GM21515 (cell line): ENCODE data around the gene CCDC196.
"Not testable (repeated sequence)": the region's sequence is repeated elsewhere in the genome, so short reads cannot be mapped to it uniquely, and the experiment has no call there.

Experiments
- ATAC-seq: cut with Tn5 transposase; IDR thresholded peaks from one replicate; pipeline ENCODE4 v1.9.1; 2021; ENCODE audit not compliant: unreplicated experiment

Gene CCDC196

GRCh38 chr14:66495218-66496098, 9.3 kb downstream of the CCDC196 start:
- ATAC-seq, result peak; percentile 64

GRCh38 chr14:66496188-66496807, 10.1 kb downstream of the CCDC196 start:
- no peak for ATAC-seq

GRCh38 chr14:66496911-66497310, 10.7 kb downstream of the CCDC196 start:
- no peak for ATAC-seq

- ATAC-seq, result no peak
Measured at GRCh38 chr14:66498311-66498710, 12.1 kb downstream of the CCDC196 start.

- ATAC-seq, result no peak
Measured at GRCh38 chr14:66501592-66501991, 15.4 kb downstream of the CCDC196 start.

- ATAC-seq, result not testable (repeated sequence)
Measured at GRCh38 chr14:66502836-66503235, 16.7 kb downstream of the CCDC196 start.

GRCh38 chr14:66503532-66503931, 17.4 kb downstream of the CCDC196 start:
- no peak for ATAC-seq

- ATAC-seq, result peak; percentile 12
Measured at GRCh38 chr14:66507181-66507721, 21.1 kb downstream of the CCDC196 start.

GRCh38 chr14:66507722-66508546, 21.8 kb downstream of the CCDC196 start, which contains the start of gene GPHN:
TSS of gene GPHN (plus strand) at chr14:66508147.
- peak; percentile 83 for ATAC-seq

GRCh38 chr14:66508547-66508845, 22.3 kb downstream of the CCDC196 start:
- no peak for ATAC-seq

GRCh38 chr14:66508846-66509621, 22.9 kb downstream of the CCDC196 start:
- ATAC-seq, result peak; percentile 27

- no peak for ATAC-seq
Measured at GRCh38 chr14:66509874-66510273, 23.7 kb downstream of the CCDC196 start.

GRCh38 chr14:66511849-66512248, 25.7 kb downstream of the CCDC196 start:
- ATAC-seq, result no peak

- no peak for ATAC-seq
Measured at GRCh38 chr14:66514213-66514612, 28.0 kb downstream of the CCDC196 start.

GRCh38 chr14:66530526-66530925, 44.4 kb downstream of the CCDC196 start:
- ATAC-seq, result no peak

- no peak for ATAC-seq
Measured at GRCh38 chr14:66539034-66539433, 52.9 kb downstream of the CCDC196 start.

- no peak for ATAC-seq
Measured at GRCh38 chr14:66540038-66540437, 53.9 kb downstream of the CCDC196 start.

GRCh38 chr14:66541627-66542026, 55.5 kb downstream of the CCDC196 start:
- ATAC-seq, result no peak

GRCh38 chr14:66543996-66544395, 57.8 kb downstream of the CCDC196 start:
- no peak for ATAC-seq

- ATAC-seq, result not testable (repeated sequence)
Measured at GRCh38 chr14:66545191-66545590, 59.0 kb downstream of the CCDC196 start.
